Measurements from ENCODE around the gene CSF2RB.

CSF2RB gene

GRCh38 chr22:36892292-36892691 lies 21.1 kb upstream of the CSF2RB start:
- no peak for DNase-seq

- no peak for DNase-seq
These were observed 20.2 kb upstream of the CSF2RB start for GRCh38 chr22:36893262-36893661.

- no peak for DNase-seq
These were observed 19.2 kb upstream of the CSF2RB start for GRCh38 chr22:36894266-36894665.

- DNase-seq: no peak
These were observed 15.8 kb upstream of the CSF2RB start for GRCh38 chr22:36897611-36898010.

GRCh38 chr22:36898690-36899089 lies 14.7 kb upstream of the CSF2RB start:
- no peak for DNase-seq

GRCh38 chr22:36899498-36899897 lies 13.9 kb upstream of the CSF2RB start:
- no peak for DNase-seq

GRCh38 chr22:36900225-36900624 lies 13.2 kb upstream of the CSF2RB start:
- no peak for DNase-seq

- DNase-seq: no peak
These were observed 12.5 kb upstream of the CSF2RB start for GRCh38 chr22:36900880-36901279.

GRCh38 chr22:36901411-36902142 lies 11.9 kb upstream of the CSF2RB start:
- DNase-seq: no peak

- DNase-seq: no peak
These were observed 11.1 kb upstream of the CSF2RB start for GRCh38 chr22:36902143-36902926.

- no peak for DNase-seq
These were observed 9.1 kb upstream of the CSF2RB start for GRCh38 chr22:36904260-36904880.

- no peak for DNase-seq
These were observed 5.9 kb upstream of the CSF2RB start for GRCh38 chr22:36907253-36908195.

- DNase-seq: no peak
These were observed 3.0 kb upstream of the CSF2RB start for GRCh38 chr22:36910461-36910860.

GRCh38 chr22:36911887-36912661 lies 1.4 kb upstream of the CSF2RB start:
- DNase-seq: no peak

- no peak for DNase-seq
These were observed 568 bp upstream of the CSF2RB start for GRCh38 chr22:36912694-36913426.

GRCh38 chr22:36914390-36914752 lies 943 bp downstream of the CSF2RB start:
- DNase-seq: no peak

GRCh38 chr22:36916034-36916433 lies 2.6 kb downstream of the CSF2RB start:
- no peak for DNase-seq

GRCh38 chr22:36918586-36919284 lies 5.3 kb downstream of the CSF2RB start:
- no peak for DNase-seq

GRCh38 chr22:36921309-36922104 lies 8.1 kb downstream of the CSF2RB start:
- DNase-seq: no peak

GRCh38 chr22:36922105-36922608 lies 8.7 kb downstream of the CSF2RB start:
- DNase-seq: no peak
